Measurements from ENCODE around the gene ELF1. TPM values are rescaled to one million over a fixed set of nuclear protein-coding genes. Genes with fewer than 3 reads are reported as not detected.
"Not testable (repeated sequence)": the region's sequence is repeated elsewhere in the genome, so short reads cannot be mapped to it uniquely, and the experiment has no call there.

The ELF1 gene
- total RNA-seq, 2 donors from 2014 or later: 72.2 to 120 TPM

- no peaks in the 10 kb centered on the region for H3K4me1 ChIP-seq
- no peak overlapping the region for H3K27ac ChIP-seq
- H3K9me3 ChIP-seq: no peaks in the 10 kb centered on the region
- intact Hi-C loops (cut with DNase I): no loop called here
- no peak overlapping the region for H3K9ac ChIP-seq (ENCODE audit: low read depth in 2 of 2, low read length in 2 of 2)
- TF ChIP-seq CTCF (IDR thresholded peaks at IDR 0.05): no peak
- no peak for DNase-seq
- H3K4me3 ChIP-seq: no peak overlapping the region
- H3K36me3 ChIP-seq: no peaks in the 10 kb centered on the region
- H3K27me3 ChIP-seq: no peaks in the 10 kb centered on the region
Observed at GRCh38 chr13:40932252-40932651, 86.9 kb downstream of the ELF1 start.

- Histone ChIP-seq H3K4me1 (no peaks in the 10 kb centered on the region), H3K4me3 (no peak overlapping the region), H3K36me3 (no peaks in the 10 kb centered on the region), H3K9me3 (no peaks in the 10 kb centered on the region), H3K27me3 (no peaks in the 10 kb centered on the region), H3K9ac (ENCODE audit: low read depth in 2 of 2, low read length in 2 of 2) (no peak overlapping the region), H3K27ac (no peak overlapping the region)
- TF ChIP-seq CTCF (IDR thresholded peaks at IDR 0.05): no peak
- intact Hi-C loops (cut with DNase I): no loop called here
- DNase-seq: no peak
Observed at GRCh38 chr13:40931719-40932118, 87.4 kb downstream of the ELF1 start.

GRCh38 chr13:40929883-40930282 is 89.2 kb downstream of the ELF1 start:
- not testable (repeated sequence) for H3K9ac ChIP-seq (ENCODE audit: low read depth in 2 of 2, low read length in 2 of 2); H3K4me3 ChIP-seq; H3K4me1 ChIP-seq; DNase-seq; H3K9me3 ChIP-seq; H3K27me3 ChIP-seq; H3K36me3 ChIP-seq; H3K27ac ChIP-seq
- intact Hi-C loops (cut with DNase I): loop anchor here (10.0 kb wide), 1 partner anchor 125 kb away; no protein-coding TSS in a partner anchor

- Histone ChIP-seq H3K27ac (no peak overlapping the region), H3K4me3 (no peak overlapping the region), H3K27me3 (no peaks in the 10 kb centered on the region), H3K36me3 (no peaks in the 10 kb centered on the region), H3K9ac (ENCODE audit: low read depth in 2 of 2, low read length in 2 of 2) (no peak overlapping the region), H3K9me3 (no peaks in the 10 kb centered on the region), H3K4me1 (no peaks in the 10 kb centered on the region)
- intact Hi-C loops (cut with DNase I): loop anchor here (10.0 kb wide), 1 partner anchor 126 kb away; no protein-coding TSS in a partner anchor
- DNase-seq: no peak
- TF ChIP-seq CTCF (IDR thresholded peaks at IDR 0.05): no peak
Observed at GRCh38 chr13:40928980-40929379, 90.1 kb downstream of the ELF1 start.

- no peak for DNase-seq
- H3K27ac ChIP-seq: no peak overlapping the region
- no peak overlapping the region for H3K9ac ChIP-seq (ENCODE audit: low read depth in 2 of 2, low read length in 2 of 2)
- H3K27me3 ChIP-seq: no peaks in the 10 kb centered on the region
- no peak for TF ChIP-seq CTCF (IDR thresholded peaks at IDR 0.05)
- no peaks in the 10 kb centered on the region for H3K4me1 ChIP-seq
- H3K4me3 ChIP-seq: no peak overlapping the region
- no peaks in the 10 kb centered on the region for H3K9me3 ChIP-seq
- H3K36me3 ChIP-seq: no peaks in the 10 kb centered on the region
- intact Hi-C loops (cut with DNase I): loop anchor here (10.0 kb wide), 1 partner anchor 127 kb away; no protein-coding TSS in a partner anchor
Observed at GRCh38 chr13:40927929-40928328, 91.2 kb downstream of the ELF1 start.

- no peak for DNase-seq
- Histone ChIP-seq H3K4me3 (no peak overlapping the region), H3K27ac (no peak overlapping the region), H3K36me3 (no peaks in the 10 kb centered on the region), H3K9me3 (no peaks in the 10 kb centered on the region), H3K4me1 (no peaks in the 10 kb centered on the region), H3K9ac (ENCODE audit: low read depth in 2 of 2, low read length in 2 of 2) (no peak overlapping the region), H3K27me3 (no peaks in the 10 kb centered on the region)
- TF ChIP-seq CTCF (IDR thresholded peaks at IDR 0.05): no peak
- intact Hi-C loops (cut with DNase I): loop anchor here (10.0 kb wide), 1 partner anchor 131 kb away; no protein-coding TSS in a partner anchor
Observed at GRCh38 chr13:40923867-40924266, 95.2 kb downstream of the ELF1 start.
